ENCODE data around the gene GPR171.
"Not testable (repeated sequence)": the region's sequence is repeated elsewhere in the genome, so short reads cannot be mapped to it uniquely, and the experiment has no call there.

GPR171 gene, protein sequence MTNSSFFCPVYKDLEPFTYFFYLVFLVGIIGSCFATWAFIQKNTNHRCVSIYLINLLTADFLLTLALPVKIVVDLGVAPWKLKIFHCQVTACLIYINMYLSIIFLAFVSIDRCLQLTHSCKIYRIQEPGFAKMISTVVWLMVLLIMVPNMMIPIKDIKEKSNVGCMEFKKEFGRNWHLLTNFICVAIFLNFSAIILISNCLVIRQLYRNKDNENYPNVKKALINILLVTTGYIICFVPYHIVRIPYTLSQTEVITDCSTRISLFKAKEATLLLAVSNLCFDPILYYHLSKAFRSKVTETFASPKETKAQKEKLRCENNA

DNA sequence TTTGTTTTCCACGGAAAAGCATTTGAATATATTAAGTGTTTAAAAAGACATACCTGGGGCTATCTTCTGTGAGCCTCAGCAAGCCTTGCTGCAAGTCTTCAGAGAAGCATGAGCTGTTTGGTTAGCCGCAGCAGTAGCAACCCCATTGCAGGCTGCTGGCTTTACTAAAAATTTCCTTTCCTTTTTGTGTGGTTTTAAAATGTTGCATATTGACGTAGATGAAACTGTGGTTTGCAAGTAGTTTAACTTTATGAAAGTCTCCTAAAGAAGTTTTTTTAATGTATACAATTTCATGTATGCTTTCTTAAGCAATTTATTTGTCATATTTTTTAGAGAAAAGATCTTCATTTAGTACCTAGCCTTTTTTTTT is at the start of gene GPR171:
Gene GPR171, minus strand, starts transcription at position 166 of the 370 bp plus-strand sequence. CDS start 3,830 bp downstream, outside the sequence.
- DNase-seq (ENCODE audit: extremely low read depth in 1 of 2, low read depth in 1 of 2), result peak in 1 of 2 donors; percentile 65

DNA sequence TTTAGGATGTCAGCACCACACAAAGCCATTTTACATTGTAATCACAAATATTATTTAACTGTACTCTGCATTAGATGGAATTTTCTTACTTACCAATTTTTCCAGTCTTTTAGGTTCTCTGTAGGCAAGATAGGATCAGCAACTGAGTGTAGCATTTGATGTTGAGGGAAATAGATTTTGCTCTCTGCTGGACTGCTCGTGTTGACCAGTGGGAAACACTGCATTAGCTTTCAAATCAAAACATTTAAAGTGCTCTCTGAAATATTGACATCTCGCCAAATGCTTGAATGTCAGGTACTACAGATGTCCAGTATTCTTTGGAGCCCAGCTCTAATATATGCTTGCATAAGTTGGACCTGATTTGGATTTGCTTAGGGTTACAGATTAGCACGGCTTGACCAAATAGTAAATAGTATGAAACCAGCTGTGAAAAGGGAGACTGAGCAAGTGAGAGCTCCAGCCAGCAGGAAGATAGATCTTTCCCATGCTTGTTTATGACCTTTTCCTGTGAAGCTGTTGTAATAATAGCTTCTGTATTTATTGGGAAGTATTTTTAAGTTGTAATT is 45.8 kb upstream of the GPR171 start:
- DNase-seq (ENCODE audit: extremely low read depth in 1 of 2, low read depth in 1 of 2), result no peak

DNA sequence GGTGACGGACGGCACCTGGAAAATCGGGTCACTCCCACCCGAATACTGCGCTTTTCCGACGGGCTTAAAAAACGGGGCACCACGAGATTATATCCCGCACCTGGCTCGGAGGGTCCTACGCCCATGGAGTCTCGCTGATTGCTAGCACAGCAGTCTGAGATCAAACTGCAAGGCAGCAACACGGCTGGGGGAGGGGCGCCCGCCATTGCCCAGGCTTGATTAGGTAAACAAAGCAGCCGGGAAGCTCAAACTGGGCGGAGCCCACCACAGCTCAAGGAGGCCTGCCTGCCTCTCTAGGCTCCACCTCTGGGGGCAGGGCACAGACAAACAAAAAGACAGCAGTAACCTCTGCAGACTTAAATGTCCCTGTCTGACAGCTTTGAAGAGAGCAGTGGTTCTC is 39.0 kb upstream of the GPR171 start:
- not testable (repeated sequence) for DNase-seq (ENCODE audit: extremely low read depth in 1 of 2, low read depth in 1 of 2)

DNA sequence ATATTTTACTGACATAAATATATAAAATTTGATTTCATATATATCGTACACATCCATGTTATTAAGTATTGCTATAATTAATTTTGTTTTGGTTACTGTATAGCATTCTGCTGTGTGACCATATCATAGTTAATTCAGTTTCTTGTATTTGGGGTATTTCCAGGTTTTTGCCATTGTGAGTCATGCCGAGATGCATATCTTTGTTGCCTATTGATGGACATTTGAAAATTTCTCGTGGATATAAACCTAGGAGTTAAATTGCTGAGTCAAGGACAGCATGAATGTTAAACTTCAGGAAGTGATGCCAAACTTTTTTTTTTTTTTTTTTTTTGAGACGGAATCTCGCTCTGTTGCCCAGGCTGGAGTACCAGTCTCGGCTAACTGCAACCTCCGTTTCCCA is 33.7 kb upstream of the GPR171 start:
- DNase-seq (ENCODE audit: extremely low read depth in 1 of 2, low read depth in 1 of 2), result no peak

DNA sequence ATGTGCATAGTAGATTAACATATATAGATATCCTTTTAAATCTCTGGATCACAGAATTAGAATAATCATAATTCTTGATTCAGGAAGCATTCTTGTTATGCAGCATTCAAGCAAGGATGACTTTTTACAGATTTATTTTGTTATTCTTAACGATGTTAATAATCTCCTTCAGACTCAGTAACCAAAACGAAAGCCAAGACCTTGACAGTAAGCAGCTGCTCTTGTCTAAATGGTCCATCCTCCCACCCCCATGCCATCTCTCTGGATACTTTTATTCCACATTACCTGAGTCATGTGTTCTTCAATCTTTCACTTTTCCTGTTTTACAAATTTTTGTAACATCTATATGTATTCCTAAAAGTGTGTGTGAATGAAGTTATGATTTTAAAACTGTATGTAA is 33.3 kb upstream of the GPR171 start:
- no peak for DNase-seq (ENCODE audit: extremely low read depth in 1 of 2, low read depth in 1 of 2)

DNA sequence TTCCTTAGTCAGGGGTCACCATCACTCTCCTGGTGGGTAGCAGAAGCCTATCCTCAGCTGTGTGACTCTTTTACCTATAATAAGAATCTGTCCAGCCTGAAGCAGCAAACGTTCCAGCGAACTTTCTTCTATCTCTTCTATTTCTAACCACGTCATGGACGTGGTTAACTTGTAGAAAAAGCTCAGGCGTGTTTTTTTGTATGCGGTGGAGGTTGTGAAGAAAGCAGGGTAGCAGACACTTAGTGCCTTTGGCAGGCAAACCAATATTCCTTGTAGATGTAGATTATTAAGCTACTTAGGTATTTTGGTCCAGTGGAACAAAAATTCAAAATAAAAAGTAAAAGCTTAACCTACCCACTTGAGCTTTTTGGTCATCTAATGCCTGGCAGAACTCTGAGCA is 31.8 kb upstream of the GPR171 start:
- no peak for DNase-seq (ENCODE audit: extremely low read depth in 1 of 2, low read depth in 1 of 2)

DNA sequence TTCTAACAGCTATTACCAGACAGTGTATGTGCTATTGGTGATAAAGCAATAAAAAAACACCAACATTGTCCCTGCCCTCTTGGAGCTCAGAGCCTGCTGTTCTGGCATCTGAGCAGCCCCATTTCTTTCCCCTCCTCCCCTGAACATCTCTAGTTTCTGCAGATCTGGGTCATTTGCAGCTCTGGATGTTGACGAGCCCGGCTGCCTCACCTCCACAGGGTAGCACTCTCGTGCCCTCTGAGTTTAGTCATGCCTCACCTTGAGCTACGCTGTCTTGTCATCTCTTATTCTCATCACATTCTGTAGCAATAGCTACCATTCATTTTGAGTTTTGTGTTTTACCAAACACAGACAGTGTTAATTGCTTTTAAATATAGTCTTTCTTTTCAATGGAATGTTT is 30.0 kb upstream of the GPR171 start:
- DNase-seq (ENCODE audit: extremely low read depth in 1 of 2, low read depth in 1 of 2), result no peak

DNA sequence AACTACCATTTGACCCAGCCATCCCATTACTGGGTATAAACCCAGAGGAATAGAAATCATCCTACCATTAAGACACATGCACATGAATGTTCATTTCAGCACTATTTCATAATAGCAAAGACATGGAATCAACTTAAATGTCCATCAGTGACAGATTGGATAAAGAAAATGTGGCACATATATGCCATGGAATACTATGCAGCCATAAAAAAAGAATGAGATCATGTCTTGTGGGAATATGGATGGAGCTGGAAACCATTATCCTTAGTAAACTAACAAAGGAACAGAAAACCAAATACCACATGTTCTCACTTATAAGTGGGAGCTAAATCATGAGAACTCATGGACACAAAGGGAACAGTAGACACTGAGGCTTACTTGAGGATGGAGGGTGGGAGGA is 29.4 kb upstream of the GPR171 start:
- not testable (repeated sequence) for DNase-seq (ENCODE audit: extremely low read depth in 1 of 2, low read depth in 1 of 2)

DNA sequence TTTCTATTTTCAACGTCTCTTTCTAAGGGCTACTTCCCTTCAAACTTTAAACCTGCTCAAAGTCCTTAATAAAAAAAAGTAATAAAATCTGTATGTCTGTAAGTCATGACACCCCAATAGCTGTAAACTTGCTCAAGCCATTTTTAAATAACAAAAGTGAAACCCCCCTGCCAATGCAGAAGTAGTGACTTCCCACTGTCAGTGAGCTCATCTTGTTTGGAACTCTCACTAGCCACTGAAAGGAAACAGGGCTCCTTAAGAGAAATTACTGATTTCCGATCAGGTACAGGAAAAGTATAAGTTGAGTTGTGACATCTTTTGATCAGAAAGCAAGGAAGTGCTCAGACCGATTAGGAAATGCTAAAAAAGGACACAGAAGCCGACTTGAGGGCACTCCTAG is 27.6 kb upstream of the GPR171 start:
- no peak for DNase-seq (ENCODE audit: extremely low read depth in 1 of 2, low read depth in 1 of 2)

DNA sequence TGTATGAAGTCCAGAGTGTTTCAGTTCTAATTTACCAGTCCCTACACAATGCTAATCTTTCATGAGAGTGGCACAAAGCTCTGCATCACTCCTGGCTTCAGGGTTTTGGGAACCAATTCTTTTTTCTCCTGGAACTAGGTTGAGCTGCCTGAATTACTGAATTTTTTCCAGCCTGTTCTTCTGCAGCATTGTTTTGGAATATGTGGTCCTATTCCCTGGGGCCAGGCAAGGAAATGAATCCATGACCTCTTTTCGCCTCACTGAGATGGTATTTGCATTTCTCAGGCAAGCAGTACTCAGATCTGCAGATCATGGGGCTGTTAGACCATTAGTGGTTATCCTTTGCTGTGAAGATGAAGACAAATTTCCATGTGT is 25.6 kb upstream of the GPR171 start:
- no peak for DNase-seq (ENCODE audit: extremely low read depth in 1 of 2, low read depth in 1 of 2)

DNA sequence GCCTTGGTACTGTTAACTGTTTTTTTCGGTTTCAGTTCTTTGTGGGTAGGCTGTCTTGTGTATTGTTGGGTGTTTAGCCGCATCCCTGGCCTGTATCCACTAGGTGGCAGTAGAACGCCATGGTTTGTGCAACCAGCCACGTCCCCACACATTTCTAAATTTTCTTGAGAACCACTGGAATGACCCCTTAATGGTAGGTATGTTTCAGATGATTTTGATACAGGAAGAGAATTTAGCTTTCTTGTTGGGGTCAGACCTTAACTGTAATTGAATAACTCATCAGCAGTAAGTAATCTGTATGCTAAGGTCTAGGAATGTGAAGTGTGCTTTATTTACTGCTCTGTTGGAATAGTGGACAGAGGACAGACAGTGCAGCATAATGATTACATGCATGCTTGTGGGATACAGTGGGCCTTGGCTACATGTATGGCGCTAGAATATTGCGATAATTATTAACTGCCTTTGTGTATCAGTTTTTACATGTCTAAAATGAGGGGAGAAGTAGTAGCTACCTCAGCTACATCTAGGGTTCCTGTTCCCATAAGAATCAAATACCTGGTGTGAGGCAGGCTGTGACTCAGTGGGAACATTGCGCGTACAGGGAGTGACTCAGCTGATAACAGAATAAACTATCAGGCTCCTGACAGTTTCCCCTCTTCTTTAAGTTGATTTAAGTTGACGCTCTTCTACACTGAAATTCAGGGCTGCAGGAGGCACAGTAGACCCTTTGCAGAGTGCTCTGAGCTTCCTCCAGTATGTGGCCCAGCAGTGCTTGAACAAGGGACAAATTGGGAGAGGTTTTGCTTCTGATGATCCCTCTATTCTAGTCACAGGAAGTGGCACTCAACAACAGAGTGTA is 25.0 kb upstream of the GPR171 start:
- DNase-seq (ENCODE audit: extremely low read depth in 1 of 2, low read depth in 1 of 2), result peak; percentile 55 to 61

DNA sequence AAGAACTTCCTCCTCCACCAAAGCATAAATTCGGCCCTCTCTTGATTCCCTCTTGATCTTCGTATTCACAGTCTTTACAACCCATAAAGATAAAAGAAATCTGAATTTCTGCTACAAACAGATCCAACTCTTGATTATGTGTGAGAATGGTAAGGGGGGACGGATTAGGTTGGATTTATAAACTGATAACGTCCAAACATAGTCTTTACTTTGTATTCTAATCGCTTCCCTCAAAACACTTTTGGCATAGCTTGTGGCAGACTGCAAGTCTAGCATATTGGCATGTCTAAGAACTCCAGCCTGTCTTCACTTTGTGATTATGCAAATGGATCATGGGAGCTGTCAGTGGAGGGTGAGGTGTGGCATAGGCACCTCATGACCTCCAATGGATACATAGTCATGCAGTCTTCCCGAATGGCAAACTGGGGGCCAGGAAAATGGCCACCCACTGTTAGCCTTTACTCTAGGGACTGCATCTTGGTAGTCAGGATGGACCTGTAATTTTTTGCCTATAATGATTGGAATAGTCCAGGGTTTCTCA is 24.3 kb upstream of the GPR171 start:
- no peak for DNase-seq (ENCODE audit: extremely low read depth in 1 of 2, low read depth in 1 of 2)

DNA sequence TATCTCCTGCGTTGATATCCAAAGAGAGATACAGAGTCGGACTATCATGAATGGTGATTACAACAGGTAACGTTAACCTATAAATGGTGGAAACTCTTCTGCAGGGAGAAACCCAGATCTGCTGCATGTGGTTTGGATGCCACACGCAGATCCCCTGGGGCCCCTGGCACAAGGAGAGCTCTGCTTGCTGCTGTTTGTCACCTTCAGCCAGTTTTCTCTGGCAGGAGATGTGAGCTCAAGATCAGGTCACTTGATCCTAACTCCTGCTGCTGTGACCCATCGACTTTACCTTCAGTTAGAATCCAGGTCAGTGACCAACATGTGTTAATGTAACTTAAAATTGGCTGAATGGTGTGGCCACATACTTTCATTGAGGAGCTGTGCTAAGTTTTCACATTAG is 23.8 kb upstream of the GPR171 start:
- DNase-seq (ENCODE audit: extremely low read depth in 1 of 2, low read depth in 1 of 2), result no peak

DNA sequence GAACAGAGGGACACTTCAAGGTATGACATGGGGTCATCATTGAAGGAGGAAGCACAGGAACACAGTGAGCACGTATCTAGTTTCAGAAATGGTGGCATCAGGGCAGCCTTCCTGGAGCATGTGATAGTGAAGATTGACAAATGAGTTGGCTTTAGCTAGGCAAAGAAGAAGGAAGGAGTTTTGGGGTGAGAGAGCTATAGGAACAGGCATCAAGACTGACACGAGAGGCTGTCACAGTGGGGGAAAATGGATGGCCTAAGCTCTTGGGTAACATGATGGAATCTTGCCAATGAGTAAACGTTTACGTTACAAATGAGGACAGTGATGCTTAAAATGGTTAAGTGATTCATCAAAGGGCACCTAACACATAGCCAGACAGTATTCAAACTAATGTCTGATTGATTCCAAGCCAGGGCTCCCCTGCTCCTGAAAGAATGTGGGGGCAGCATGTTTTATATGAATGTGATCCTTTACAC is 23.1 kb upstream of the GPR171 start:
- DNase-seq (ENCODE audit: extremely low read depth in 1 of 2, low read depth in 1 of 2), result no peak

DNA sequence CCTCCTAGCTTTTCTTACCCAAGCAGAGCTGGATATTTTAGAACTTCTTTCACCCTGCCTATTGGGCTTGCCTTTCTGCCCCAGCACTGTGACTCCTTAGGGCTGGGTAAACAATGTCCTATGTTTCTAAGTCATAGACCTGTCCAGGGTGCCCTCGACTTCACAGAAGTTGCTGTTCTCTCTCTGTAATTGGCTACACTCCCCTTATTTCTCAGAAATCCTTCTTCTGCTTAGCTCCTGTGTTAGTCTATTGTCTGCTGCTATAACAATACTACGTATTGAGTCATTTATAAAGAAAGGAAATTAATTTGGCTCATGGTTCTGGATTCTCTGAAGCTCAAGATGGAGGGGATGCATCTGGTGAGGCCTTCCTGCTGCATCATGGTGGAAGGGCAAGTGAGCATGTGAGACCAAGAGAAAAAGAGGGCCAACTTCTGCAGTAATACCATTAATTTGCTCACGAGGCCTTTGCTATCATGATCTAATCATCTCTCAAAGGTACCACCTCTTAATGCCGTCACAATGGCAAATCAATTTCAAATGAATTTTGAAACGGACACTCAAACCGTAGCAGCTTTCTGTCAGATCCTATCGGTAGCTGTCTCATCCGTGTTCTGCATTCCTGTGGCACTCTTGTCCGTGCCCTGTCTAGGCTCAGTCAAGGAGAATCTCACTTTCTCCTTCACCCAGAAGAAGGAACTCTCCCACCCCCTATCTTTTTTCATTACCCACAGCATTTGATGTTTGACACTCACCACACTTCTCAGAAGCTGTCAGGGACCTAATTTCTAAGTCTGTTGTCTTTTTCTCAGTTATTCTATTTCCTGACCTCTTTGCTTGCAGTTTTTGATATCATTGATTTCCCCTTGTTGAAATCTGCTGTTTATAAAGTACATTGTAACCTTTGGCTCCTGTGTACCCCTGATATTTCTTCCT is 22.3 kb upstream of the GPR171 start:
- no peak for DNase-seq (ENCODE audit: extremely low read depth in 1 of 2, low read depth in 1 of 2)

DNA sequence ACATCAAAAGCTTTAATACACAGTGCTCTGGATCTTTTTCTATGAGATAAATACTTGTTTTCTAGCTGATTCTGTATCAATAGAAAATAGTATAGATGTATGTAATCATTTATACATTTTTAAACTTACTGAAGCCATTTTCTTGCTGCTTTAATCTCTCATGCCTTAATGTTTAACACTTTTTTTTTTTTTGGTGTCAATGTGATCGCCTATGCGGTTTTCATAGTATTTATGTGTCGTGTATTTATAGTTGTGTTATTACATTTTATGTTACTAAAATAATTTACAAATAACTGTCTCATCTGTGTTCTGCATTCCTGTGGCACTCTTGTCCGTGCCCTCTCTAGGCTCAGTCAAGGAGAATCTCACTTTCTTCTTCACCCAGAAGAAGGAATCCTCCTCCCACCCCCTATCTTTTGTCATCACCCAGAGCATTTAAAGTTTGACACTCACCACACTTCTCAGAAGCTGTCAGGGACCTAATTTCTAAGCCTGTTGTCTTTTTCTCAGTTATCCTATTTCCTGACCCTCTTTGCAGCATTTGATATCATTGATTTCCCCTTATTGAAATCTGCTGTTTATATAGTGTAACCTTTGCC is 21.4 kb upstream of the GPR171 start:
- no peak for DNase-seq (ENCODE audit: extremely low read depth in 1 of 2, low read depth in 1 of 2)

DNA sequence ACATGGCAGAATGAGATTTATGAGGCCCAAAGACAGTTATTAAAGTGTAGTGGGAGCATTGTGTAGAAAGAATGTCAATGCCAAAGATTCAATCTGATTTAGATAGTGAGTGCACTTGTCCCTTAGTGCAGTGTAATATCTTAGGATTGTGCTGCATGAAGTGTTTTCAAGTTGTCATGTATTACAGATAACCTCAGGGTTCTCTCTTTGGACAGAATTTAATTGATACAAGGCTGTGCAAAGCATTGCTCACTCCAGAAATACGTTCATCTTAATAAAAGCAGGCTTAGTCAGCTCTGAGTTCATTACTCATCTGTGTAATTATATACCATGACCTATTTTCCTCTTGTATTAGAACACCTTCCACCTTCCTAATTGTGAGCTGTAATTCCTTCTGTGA is 16.0 kb upstream of the GPR171 start:
- no peak for DNase-seq (ENCODE audit: extremely low read depth in 1 of 2, low read depth in 1 of 2)

DNA sequence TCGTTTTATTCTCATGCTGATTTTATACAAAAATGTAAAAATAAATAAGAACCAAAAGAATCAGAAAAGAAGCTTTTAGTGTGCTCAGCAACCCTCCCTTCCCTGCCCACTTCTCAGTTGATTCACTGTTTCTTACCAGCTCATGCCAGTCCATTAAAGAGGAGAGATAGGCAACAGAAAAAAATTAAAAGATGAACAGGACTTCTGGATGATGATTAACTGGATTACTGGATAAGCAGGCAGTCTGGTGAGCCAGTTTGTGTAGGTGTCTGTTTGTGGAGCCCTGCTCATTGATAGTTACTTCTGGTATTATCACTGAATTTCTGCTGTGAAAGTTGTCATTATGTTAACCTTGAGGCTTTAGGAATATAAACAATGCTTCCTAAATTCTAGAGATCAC is 15.1 kb upstream of the GPR171 start:
- no peak for DNase-seq (ENCODE audit: extremely low read depth in 1 of 2, low read depth in 1 of 2)

DNA sequence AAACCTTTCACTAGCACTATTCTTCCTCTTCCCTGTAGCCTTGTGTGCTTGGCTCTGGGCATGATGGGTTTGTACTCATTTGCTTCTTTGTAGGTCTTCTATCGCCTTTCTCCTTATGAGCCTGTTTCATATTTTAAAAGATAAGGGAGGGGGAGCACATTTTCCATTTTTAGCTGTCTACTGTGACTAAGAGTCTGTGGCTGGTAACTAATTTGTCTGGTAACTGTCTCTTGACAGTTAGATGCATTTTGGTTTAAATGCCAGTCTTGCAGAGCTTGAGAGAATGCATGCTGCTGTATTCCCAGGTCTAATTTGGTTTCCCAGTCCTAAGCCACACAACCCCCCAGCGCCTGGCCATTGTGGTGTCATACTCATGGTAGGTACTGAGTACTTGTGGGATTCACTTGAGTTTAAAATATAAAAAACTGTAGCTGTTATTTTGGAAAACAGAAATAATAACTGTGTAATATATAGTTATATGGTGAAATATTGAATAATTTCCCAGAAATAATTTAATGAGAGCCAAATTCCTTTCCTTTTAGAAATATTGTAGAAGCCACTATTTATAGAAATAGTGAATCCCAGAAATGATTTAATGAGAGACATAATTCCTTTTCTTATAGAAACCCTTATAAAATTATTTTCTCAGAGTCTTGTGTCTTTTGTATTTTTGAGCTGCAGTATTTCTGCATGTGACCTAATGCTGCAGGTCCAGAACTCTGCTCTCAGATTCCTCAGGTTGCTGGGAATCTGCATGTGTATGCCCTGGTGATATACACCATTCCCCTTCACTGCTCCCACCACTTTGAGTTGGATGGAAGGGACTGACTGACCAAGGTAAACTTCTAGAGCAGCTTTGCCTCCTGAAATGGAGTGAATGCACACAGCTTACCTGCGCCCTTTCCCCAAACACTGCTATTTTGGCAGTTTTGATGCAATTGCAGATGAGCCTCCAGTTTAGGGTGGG is 13.9 kb upstream of the GPR171 start:
- no peak for DNase-seq (ENCODE audit: extremely low read depth in 1 of 2, low read depth in 1 of 2)

Measured in stimulated activated CD8-positive, alpha-beta memory T cell treated with anti-CD3 and anti-CD28 coated beads, Interleukin-7, amount 100 ng/mL, for 48 hours (primary cell).